Psoas muscle (tissue), 8 donors: ENCODE data around the gene DNM3. TPM values are rescaled to one million over a fixed set of nuclear protein-coding genes. Genes with fewer than 3 reads are reported as not detected.
"Not testable (repeated sequence)": the region's sequence is repeated elsewhere in the genome, so short reads cannot be mapped to it uniquely, and the experiment has no call there.

Source experiments
- ATAC-seq, 4 donors: fragments of 200-7000 bp; cut with Tn5 transposase; one replicate each; pipeline ENCODE4 v1.9.1; 2020; ENCODE audit warnings: moderate library complexity in 3 of 4, mild to moderate bottlenecking in 2 of 4
- DNase-seq, 2 donors: peaks; one replicate each; pipeline ENCODE4 v3.0.0-alpha.2; 2020
- H3K27ac ChIP-seq: fragments of 200-600 bp; one replicate; pipeline ENCODE4 v1.8.0; 2022
- H3K27me3 ChIP-seq, 3 donors: fragments of 200-600 bp in 1 of 3; one replicate each; pipeline versions ENCODE4 v1.6.1 to v1.8.0; 2013 to 2022; ENCODE audit warnings: low read length in 2 of 3, mild to moderate bottlenecking in 2 of 3, moderate library complexity in 1 of 3; ENCODE audit not compliant: insufficient read depth in 3 of 3
- H3K36me3 ChIP-seq, 2 donors: fragments of 200-600 bp in 1 of 2; one replicate each; pipeline versions ENCODE4 v1.6.1 to v1.8.0; 2013 to 2022; ENCODE audit warnings: low read depth in 1 of 2, mild to moderate bottlenecking in 1 of 2, moderate library complexity in 1 of 2; ENCODE audit not compliant: insufficient read depth in 1 of 2
- H3K4me1 ChIP-seq: fragments of 200-600 bp; one replicate; pipeline ENCODE4 v1.8.0; 2022
- H3K4me3 ChIP-seq: fragments of 200-600 bp; one replicate; pipeline ENCODE4 v1.8.0; 2022; ENCODE audit warnings: mild to moderate bottlenecking
- H3K9me3 ChIP-seq: fragments of 200-600 bp; one replicate; pipeline ENCODE4 v1.8.0; 2022
- CTCF ChIP-seq: fragments of 200-600 bp; IDR thresholded peaks from one replicate; pipeline ENCODE4 v1.8.0; 2022; ENCODE audit warnings: antibody characterized with exemption
- WGBS, 3 donors: extraction: QIAGEN DNeasy Blood & Tissue Kit; methylation state at CpG; one replicate each; pipeline versions ENCODE4 v1.1.6 to v1.1.7; 2013; 5-methylcytosine and 5-hydroxymethylcytosine counted together
- intact Hi-C, 2 donors: fragments of 100-400 bp; cut with DNase I; formaldehyde crosslinking; loops; one replicate each; pipeline versions ENCODE4 v1.11.0 to v1.14.2; 2022
- polyA plus RNA-seq, 3 donors: library from polyadenylated mRNA; stranded (reverse); fragments of 200-250 nt; gene quantifications; one replicate each; pipeline ENCODE4 v1.2.3, GENCODE V29; 2013
- total RNA-seq, 4 donors: library from RNA; stranded (reverse); fragmentation: NEBNext Ultra II Directional in 2 of 4; extraction: Animal tissue kit (Norgen Biotek cat#: 25700) in 2 of 4; gene quantifications; one replicate each; pipeline versions ENCODE4 v1.2.1 to v1.2.4, GENCODE V29; 2021 to 2023
- donor health status: healthy with polysubstance abuse.
- donor health status: DM: no; HTN: no; CAD: no; lungs with moderate emphysema.
- donor health status: Bipolar disorder and iron deficiency.
- donor health status: healthy.
- donor health status: DM: yes; HTN: yes; CAD: no.
- donor health status: DM: no; HTN: no; CAD: no.
- donor health status: DM: no; HTN: no; CAD: no.
- donor health status: DM: yes; HTN: yes; CAD: no.

The DNM3 gene
- total and polyA plus RNA-seq, 7 donors: 0.31 to 1.0 (median 0.77) TPM

- no peaks in the 10 kb centered on the region for H3K9me3 ChIP-seq
- H3K36me3 ChIP-seq: no peaks in the 10 kb centered on the region
- H3K27me3 ChIP-seq: no peaks in the 10 kb centered on the region
- no peaks in the 10 kb centered on the region for H3K4me1 ChIP-seq
- ATAC-seq (no peak), DNase-seq (no peak)
- TF ChIP-seq CTCF: no peak
- H3K4me3 ChIP-seq: no peak overlapping the region
- no peak overlapping the region for H3K27ac ChIP-seq
- intact Hi-C loops: no loop called here
These were observed 199.8 kb downstream of the DNM3 start for GRCh38 chr1:172041102-172041501.

DNA sequence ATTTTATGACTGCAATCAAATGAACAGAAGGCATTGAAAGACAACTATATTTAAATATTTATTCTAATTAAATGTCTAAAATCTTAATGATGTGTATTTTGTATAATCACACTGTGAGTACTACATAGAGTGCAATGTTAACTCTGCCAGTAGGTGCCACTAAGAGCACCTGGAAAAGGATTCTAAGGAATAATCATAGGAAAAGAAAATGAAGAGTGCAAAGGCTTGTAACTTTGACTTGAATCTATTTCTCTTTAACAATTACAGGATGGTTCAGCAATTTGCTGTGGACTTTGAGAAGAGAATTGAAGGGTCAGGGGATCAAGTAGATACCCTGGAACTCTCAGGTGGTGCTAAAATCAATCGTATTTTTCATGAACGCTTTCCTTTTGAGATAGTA is 200.4 kb downstream of the DNM3 start:
- DNase-seq (no peak), ATAC-seq (no peak)
- 59 to 72% (median 69%) methylated on average over 2 of the region's 2 CpGs for WGBS, 3 donors
- intact Hi-C loops: no loop called here
- Histone ChIP-seq H3K27ac (no peak overlapping the region), H3K4me1 (no peaks in the 10 kb centered on the region), H3K36me3 (no peaks in the 10 kb centered on the region), H3K9me3 (no peaks in the 10 kb centered on the region), H3K27me3 (no peaks in the 10 kb centered on the region), H3K4me3 (no peak overlapping the region)
- peak; percentile 32 for TF ChIP-seq CTCF

DNA sequence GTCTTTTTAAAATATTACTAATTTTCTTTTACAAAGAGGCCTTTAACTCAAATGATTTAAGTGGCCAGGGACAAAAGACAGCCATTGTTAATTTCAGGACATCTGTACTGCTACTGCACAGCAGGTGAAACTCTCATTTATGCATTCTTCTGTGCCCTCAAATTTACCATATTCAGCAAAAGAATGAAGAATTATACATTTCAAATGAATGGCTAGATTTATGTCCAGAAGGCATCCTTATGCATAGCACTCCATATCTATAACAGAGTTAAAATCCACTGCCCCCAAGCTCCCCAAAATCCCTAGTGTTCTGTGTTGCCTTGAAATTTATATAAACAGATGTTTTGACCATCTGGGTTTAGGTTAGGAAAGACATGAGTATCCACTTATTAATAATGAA is 202.6 kb downstream of the DNM3 start:
- TF ChIP-seq CTCF: no peak
- no peaks in the 10 kb centered on the region for H3K9me3 ChIP-seq
- no peak for DNase-seq
- intact Hi-C loops: no loop called here
- no peak overlapping the region for H3K4me3 ChIP-seq
- H3K36me3 ChIP-seq: no peaks in the 10 kb centered on the region
- H3K27me3 ChIP-seq: no peaks in the 10 kb centered on the region
- H3K27ac ChIP-seq: no peak overlapping the region
- H3K4me1 ChIP-seq: no peaks in the 10 kb centered on the region
- ATAC-seq: no peak

- Histone ChIP-seq H3K27me3 (no peaks in the 10 kb centered on the region), H3K4me3 (no peak overlapping the region), H3K27ac (no peak overlapping the region), H3K9me3 (no peaks in the 10 kb centered on the region), H3K36me3 (no peaks in the 10 kb centered on the region), H3K4me1 (no peaks in the 10 kb centered on the region)
- ATAC-seq (no peak), DNase-seq (no peak)
- 86 to 90% (median 90%) methylated on average over 2 of the region's 2 CpGs for WGBS, 3 donors
- TF ChIP-seq CTCF: no peak
- intact Hi-C loops: no loop called here
These were observed 210.6 kb downstream of the DNM3 start for GRCh38 chr1:172051898-172052297.

- H3K27ac ChIP-seq: no peak overlapping the region
- H3K4me3 ChIP-seq: no peak overlapping the region
- no peaks in the 10 kb centered on the region for H3K36me3 ChIP-seq
- DNase-seq: no peak
- no peaks in the 10 kb centered on the region for H3K27me3 ChIP-seq
- TF ChIP-seq CTCF: no peak
- H3K9me3 ChIP-seq: no peaks in the 10 kb centered on the region
- no peak for ATAC-seq
- H3K4me1 ChIP-seq: no peaks in the 10 kb centered on the region
- intact Hi-C loops: no loop called here
- 82 to 93% (median 87%) methylated on average over 1 of the region's 1 CpG for WGBS, 3 donors
These were observed 212.9 kb downstream of the DNM3 start for GRCh38 chr1:172054172-172054571.

- H3K27me3 ChIP-seq, intact Hi-C loops: not testable (repeated sequence)
- WGBS, 3 donors: 95 to 97% (median 97%) methylated on average over 16 to 23 of the region's 23 CpGs
These were observed 214.6 kb downstream of the DNM3 start for GRCh38 chr1:172055816-172056419.

More at GRCh38 chr1:172055816-172056419, 214.6 kb downstream of the DNM3 start:
- not testable (repeated sequence) for ATAC-seq, H3K4me1 ChIP-seq, DNase-seq, H3K27ac ChIP-seq, H3K4me3 ChIP-seq, H3K9me3 ChIP-seq, H3K36me3 ChIP-seq
